ENCODE results near the gene IMPA2.

DNA sequence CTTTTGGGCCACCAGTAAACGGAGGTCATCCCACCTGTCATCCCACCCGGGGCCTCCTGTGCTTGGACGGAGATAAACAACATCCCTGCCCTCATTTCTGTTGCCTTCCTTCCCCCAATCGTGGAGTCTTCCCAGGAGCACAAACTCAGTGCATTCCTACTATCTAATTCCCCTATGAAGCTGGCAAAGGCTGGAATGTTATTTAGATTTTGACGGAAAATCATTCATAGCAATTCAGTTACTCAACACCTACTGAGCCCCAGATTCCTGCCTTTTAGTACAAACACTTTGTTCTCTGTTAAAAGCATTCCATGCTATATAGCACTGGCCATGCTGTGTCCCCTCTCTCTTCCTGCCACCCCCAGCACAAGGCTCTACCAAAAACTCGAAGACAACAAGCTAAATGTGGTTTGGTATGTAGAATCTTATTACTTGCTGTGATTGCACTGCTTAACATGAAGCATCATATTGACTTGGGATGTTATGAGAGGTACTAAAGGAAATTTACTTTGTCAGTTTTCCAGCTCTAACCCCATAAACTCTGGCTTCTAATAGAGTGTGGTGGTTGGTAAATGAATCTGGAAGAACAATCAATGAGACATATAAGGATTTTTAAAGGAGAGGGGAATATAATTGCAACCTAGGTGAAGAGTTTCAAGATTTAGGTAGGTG lies 32.3 kb upstream of the IMPA2 start:
- TF ChIP-seq, protein P1, sequence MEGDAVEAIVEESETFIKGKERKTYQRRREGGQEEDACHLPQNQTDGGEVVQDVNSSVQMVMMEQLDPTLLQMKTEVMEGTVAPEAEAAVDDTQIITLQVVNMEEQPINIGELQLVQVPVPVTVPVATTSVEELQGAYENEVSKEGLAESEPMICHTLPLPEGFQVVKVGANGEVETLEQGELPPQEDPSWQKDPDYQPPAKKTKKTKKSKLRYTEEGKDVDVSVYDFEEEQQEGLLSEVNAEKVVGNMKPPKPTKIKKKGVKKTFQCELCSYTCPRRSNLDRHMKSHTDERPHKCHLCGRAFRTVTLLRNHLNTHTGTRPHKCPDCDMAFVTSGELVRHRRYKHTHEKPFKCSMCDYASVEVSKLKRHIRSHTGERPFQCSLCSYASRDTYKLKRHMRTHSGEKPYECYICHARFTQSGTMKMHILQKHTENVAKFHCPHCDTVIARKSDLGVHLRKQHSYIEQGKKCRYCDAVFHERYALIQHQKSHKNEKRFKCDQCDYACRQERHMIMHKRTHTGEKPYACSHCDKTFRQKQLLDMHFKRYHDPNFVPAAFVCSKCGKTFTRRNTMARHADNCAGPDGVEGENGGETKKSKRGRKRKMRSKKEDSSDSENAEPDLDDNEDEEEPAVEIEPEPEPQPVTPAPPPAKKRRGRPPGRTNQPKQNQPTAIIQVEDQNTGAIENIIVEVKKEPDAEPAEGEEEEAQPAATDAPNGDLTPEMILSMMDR (conservative IDR thresholded peaks at IDR 0.05; ENCODE audit: low read length): no peak
- no peak for TF ChIP-seq EZH2phosphoT487 (IDR thresholded peaks at IDR 0.05; ENCODE audit: borderline replicate concordance)
